ENCODE data around the gene IQCE. TPM values are rescaled to one million over a fixed set of nuclear protein-coding genes. Genes with fewer than 3 reads are reported as not detected.
"Not testable (repeated sequence)": the region's sequence is repeated elsewhere in the genome, so short reads cannot be mapped to it uniquely, and the experiment has no call there.

The IQCE gene
- total and polyA plus RNA-seq, 10 of the 15 experiments (the other 5 are each of a cell fraction or from before 2014, with no cell fraction given), result 0.37 to 8.1 (median 3.7) TPM

- peak; percentile 51; the same call in 1 of the 2 replicates for TF ChIP-seq GATAD2B (conservative IDR thresholded peaks at IDR 0.05; ENCODE audit: low read depth)
Observed at GRCh38 chr7:2559283-2559950, 638 bp downstream of the IQCE start (continued).

- SMC1A ChIA-PET (ENCODE audit: uncharacterized antibody, unreplicated experiment), result interaction anchor here (1.1 kb wide), 1 partner anchor 35 kb away, joined by 4 read pairs; no protein-coding TSS in a partner anchor
- POLR2A ChIA-PET, result interaction anchor here (0.7 kb wide), 1 partner anchor 158 kb away, joined by 3 read pairs; no protein-coding TSS in a partner anchor
- FAIRE-seq; H3K4me3 ChIP-seq; H3K4me2 ChIP-seq (ENCODE audit: control insufficient read depth, insufficient read depth); intact Hi-C loops (cut with micrococcal nuclease; ENCODE audit: unreplicated experiment); H4K20me1 ChIP-seq (ENCODE audit: control insufficient read depth, insufficient read depth); BruUV-seq (replicated peaks); H3K27me3 ChIP-seq (replicated peaks in 1 of 2; ENCODE audit: control insufficient read depth in 2 of 2, insufficient read depth in 2 of 2, low read length in 1 of 2); H3K27ac ChIP-seq (ENCODE audit: control insufficient read depth, insufficient read depth); H3K9ac ChIP-seq (ENCODE audit: control insufficient read depth, insufficient read depth, low read length); H3K79me2 ChIP-seq (ENCODE audit: control insufficient read depth, insufficient read depth, low read length); H2AFZ ChIP-seq (ENCODE audit: control insufficient read depth, low read depth, low read length); H3K36me3 ChIP-seq (ENCODE audit: control insufficient read depth in 2 of 2, insufficient read depth in 2 of 2, low read length in 1 of 2); DNase-seq (ENCODE audit: low read depth, low spot score); ATAC-seq; in situ Hi-C loops (cut with MboI); H3K9me3 ChIP-seq (replicated peaks; ENCODE audit: control insufficient read depth, insufficient read depth, low read length): not testable (repeated sequence)
- 83% methylated on average over 3 of the region's 3 CpGs for WGBS (ENCODE audit: insufficient coverage, insufficient replicate concordance, low lambda C conversion rate, missing lambda C conversion rate)
- RAD21 ChIA-PET (ENCODE audit: unreplicated experiment), result interaction anchor here (0.7 kb wide), 1 partner anchor 443 kb away, joined by 3 read pairs; no protein-coding TSS in a partner anchor
- peaks cover 29% of the 10 kb centered on the region for H3K4me1 ChIP-seq (ENCODE audit: control insufficient read depth, insufficient read depth, low read length)
- CTCF ChIA-PET, result interaction anchor here (1.1 kb wide), 1 partner anchor 146 kb away, joined by 5 read pairs; no protein-coding TSS in a partner anchor
Observed at GRCh38 chr7:2563955-2564354, 5.2 kb downstream of the IQCE start.

- H3K4me2 ChIP-seq (ENCODE audit: control insufficient read depth, insufficient read depth), result no peak overlapping the region
- intact Hi-C loops (cut with micrococcal nuclease; ENCODE audit: unreplicated experiment) (loop anchor here (5.0 kb wide), 2 partner anchors 98 to 107 kb away; no protein-coding TSS in a partner anchor), in situ Hi-C loops (cut with MboI) (no loop called here)
- H3K4me3 ChIP-seq, result no peak overlapping the region
- ATAC-seq (no peak), FAIRE-seq (no peak), DNase-seq (ENCODE audit: low read depth, low spot score) (no peak)
- no peaks in the 10 kb centered on the region for H3K9me3 ChIP-seq (replicated peaks; ENCODE audit: control insufficient read depth, insufficient read depth, low read length)
- ChIA-PET CTCF (interaction anchor here (1.1 kb wide), 1 partner anchor 145 kb away, joined by 5 read pairs; no protein-coding TSS in a partner anchor), POLR2A (no interaction called here), RAD21 (ENCODE audit: unreplicated experiment) (no interaction called here), SMC1A (ENCODE audit: uncharacterized antibody, unreplicated experiment) (no interaction called here)
- no peaks in the 10 kb centered on the region for H4K20me1 ChIP-seq (ENCODE audit: control insufficient read depth, insufficient read depth)
- H3K4me1 ChIP-seq (ENCODE audit: control insufficient read depth, insufficient read depth, low read length), result peaks cover 25% of the 10 kb centered on the region
- H2AFZ ChIP-seq (ENCODE audit: control insufficient read depth, low read depth, low read length), result no peak overlapping the region
- H3K27me3 ChIP-seq (replicated peaks in 1 of 2; ENCODE audit: control insufficient read depth in 2 of 2, insufficient read depth in 2 of 2, low read length in 1 of 2), result no peaks in the 10 kb centered on the region
- WGBS (ENCODE audit: insufficient coverage, insufficient replicate concordance, low lambda C conversion rate, missing lambda C conversion rate), result 90% methylated on average over 12 of the region's 12 CpGs
- H3K27ac ChIP-seq (ENCODE audit: control insufficient read depth, insufficient read depth), result no peak overlapping the region
- no TSS peak for BruUV-seq (replicated peaks)
- no peaks in the 10 kb centered on the region for H3K36me3 ChIP-seq (ENCODE audit: control insufficient read depth in 2 of 2, insufficient read depth in 2 of 2, low read length in 1 of 2)
- peaks cover 2% of the 10 kb centered on the region for H3K79me2 ChIP-seq (ENCODE audit: control insufficient read depth, insufficient read depth, low read length)
- no peak overlapping the region for H3K9ac ChIP-seq (ENCODE audit: control insufficient read depth, insufficient read depth, low read length)
- no peak for TF ChIP-seq HDAC2 (IDR thresholded peaks at IDR 0.05)
- TF ChIP-seq ZNF274 (IDR thresholded peaks at IDR 0.05; ENCODE audit: insufficient read depth, insufficient read length), result no peak
- TF ChIP-seq MLLT1 (IDR thresholded peaks at IDR 0.05), result 0 out of 2 replicates have a peak, but pooled peaks have one; percentile 41
- no peak for TF ChIP-seq STAT1 (conservative IDR thresholded peaks at IDR 0.05)
- no peak for TF ChIP-seq CEBPB (IDR thresholded peaks at IDR 0.05; ENCODE audit: borderline replicate concordance in 1 of 2, low read depth in 2 of 2, low read length in 2 of 2)
- 0 out of 2 replicates have a peak, but pooled peaks have one; percentile 13 for TF ChIP-seq TCF3 (IDR thresholded peaks at IDR 0.05; ENCODE audit: borderline replicate concordance, insufficient read depth, low read depth, low read length)
- no peak for TF ChIP-seq ZNF217 (IDR thresholded peaks at IDR 0.05)
- TF ChIP-seq MAX (IDR thresholded peaks at IDR 0.05; ENCODE audit: low read depth, low read length), result no peak
- no peak for TF ChIP-seq STAT3 (IDR thresholded peaks at IDR 0.05; ENCODE audit: low read depth, low read length)
Observed at GRCh38 chr7:2564970-2565540, 6.3 kb downstream of the IQCE start.
